GM19455 (cell line): ENCODE data around the gene HECTD3.
"Not testable (repeated sequence)": the region's sequence is repeated elsewhere in the genome, so short reads cannot be mapped to it uniquely, and the experiment has no call there.

ENCODE experiments used
- ATAC-seq: cut with Tn5 transposase; IDR thresholded peaks from one replicate; pipeline ENCODE4 v1.9.1; 2021; ENCODE audit not compliant: unreplicated experiment

The HECTD3 gene

GRCh38 chr1:44994309-44994898 lies 16.7 kb downstream of the HECTD3 start:
- ATAC-seq: no peak

DNA sequence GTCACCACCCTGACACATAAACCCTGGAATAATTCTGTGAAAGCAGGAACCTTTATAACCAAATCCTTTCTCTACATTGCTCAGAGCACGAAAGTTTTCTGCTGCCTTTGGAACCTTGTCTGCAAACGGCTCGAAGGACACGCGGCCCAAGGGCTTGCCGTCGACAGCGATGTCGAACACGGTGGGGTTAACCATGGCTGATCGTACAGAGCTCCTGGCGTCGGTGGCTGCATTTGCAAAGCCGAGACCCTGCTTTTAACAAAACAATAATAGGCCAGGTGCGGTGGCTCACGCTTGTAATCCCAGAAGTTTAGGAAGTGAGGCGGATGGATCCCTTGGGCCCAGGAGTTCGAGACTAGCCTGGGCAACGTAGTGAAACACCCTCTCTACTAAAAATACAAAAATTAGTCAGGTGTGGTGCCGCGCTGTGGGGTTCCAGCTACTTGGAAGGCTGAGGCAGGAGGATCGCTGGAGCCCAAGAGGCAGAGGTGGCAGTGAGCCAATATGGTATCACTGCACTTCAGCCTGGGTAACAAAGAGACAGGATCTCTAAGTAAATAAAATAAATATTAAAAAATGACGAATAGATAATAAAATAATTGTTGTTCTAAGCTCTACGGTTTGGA lies 22.5 kb downstream of the HECTD3 start:
- ATAC-seq: no peak

- ATAC-seq: peak; percentile 11
These were observed 25.3 kb downstream of the HECTD3 start for GRCh38 chr1:44985747-44986359.

DNA sequence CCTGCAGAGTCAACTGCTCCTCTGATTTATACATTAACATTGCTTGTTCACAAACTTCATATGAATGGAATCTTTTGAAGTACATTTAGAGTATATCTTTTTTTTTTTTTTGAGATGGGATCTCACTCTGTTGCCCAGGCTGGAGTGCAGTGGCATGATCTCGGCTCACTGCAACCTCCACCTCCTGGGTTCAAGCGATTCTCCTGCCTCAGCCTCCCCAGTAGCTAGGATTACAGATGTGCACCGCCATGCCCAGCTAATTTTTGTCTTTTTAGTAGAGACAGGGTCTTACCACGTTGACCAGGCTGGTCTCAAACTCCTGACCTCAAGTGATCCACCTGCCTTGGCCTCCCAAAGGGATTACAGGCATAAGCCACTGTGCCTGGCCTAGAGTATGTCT lies 33.8 kb downstream of the HECTD3 start:
- ATAC-seq: not testable (repeated sequence)

DNA sequence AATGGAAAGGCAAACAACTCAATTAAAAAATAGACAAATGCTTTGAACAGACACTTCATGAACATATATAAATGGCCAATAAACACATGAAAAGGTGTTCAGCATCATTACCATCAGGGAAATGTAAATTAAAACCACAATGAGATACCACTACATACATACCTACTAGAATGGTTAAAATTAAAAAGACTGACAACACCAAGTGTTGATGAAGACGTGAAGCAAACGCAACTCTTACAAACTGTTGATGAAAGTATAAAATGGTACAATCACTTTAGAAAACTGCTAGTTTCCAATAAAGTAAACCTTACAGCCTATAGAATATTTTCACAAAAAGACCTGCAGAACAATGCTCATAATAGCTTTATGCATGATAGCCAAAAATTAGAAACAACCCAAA lies 34.9 kb downstream of the HECTD3 start:
- ATAC-seq: no peak

DNA sequence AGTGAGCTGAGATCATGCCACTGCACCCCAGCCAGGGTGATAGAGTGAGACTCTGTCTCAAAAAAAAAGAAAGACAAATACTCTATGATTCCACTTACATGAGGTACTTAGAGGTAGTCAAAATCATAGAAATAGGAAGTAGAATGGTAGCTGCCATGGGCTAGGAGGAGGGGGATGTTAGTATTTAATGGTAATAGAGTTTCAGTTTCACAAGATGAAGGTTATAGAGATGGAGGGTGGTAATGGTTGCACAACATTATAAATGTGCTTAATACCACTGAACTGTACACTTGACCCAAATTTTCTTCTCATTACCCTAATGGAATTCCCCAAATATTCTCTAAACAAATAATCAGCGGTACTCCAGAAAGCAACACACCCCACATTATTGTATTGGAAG lies 37.5 kb downstream of the HECTD3 start:
- ATAC-seq: no peak

DNA sequence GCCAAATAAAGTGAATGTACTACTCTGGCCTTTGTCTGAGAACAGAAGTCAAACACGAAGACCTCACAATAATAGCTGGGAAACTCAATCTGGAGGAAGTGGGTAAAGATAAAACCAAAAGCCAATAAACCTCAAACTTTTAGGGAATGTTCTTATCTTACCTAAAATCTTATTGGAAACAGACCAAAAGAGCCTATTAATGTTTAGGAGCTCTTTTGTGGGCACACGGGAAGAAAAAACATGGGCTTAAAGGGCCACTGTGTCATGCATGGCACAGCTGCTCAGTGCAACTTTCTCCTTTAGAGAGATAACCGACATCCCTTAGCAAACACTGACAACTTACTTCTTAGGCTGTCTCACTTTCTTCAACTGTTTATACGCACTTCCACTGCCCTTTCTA lies 40.8 kb downstream of the HECTD3 start:
- no peak for ATAC-seq

DNA sequence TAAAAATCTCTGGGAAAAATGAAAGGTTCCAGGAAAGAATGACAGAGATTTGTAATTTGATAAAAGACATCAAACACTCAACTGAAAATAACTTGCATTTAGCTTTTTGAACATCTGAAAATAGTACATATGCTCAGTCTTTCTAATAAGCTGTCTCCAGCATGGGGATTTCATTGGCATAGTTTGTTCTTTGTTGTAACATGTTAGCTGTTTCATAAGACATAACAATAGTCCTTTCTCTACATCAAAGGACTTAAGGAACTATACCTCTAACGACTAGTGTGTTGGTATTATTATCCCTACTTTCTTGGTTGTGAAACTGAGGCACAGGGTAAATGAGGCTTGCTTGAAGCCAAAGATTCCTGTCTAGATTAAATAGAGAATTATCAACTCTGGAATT lies 46.7 kb downstream of the HECTD3 start:
- no peak for ATAC-seq

DNA sequence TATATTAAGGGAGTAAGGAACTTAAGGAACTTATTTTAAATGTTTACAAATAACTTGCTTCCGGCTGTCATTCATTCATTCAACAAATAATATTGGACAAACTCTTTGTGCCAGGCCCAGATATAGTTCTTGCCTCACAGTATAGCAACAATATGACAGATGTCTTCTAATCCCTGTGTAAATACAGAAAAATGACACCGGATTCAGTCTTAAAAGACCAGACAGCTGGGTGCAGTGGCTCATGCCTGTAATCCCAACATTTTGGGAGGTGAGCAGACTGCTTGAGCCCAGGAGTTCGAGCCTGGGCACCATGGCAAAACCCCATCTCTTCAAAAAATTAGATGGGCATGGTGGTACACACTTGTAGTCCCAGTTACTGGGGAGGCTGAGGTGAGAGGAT lies 48.4 kb downstream of the HECTD3 start:
- ATAC-seq: no peak

- ATAC-seq: not testable (repeated sequence)
These were observed 49.1 kb downstream of the HECTD3 start for GRCh38 chr1:44962022-44962421.

DNA sequence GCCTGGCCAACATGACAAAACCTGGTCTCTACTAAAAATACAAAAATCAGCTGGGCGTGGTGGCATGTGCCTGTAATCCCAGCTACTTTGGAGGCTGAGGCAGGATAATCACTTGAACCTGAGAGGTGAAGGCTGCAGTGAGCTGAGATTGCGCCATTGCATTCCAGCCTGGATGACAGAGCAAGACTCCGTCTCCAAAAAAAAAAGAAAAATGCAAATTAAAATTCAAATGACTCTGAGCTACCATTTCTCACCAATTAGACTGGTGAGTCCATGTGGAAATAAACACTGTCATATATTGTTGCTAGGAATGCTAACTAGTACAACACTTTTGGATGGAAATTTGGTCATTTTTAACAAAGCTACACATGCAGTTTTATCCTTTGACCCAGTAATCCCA lies 53.6 kb downstream of the HECTD3 start:
- not testable (repeated sequence) for ATAC-seq

GRCh38 chr1:44956077-44956476 lies 55.0 kb downstream of the HECTD3 start:
- not testable (repeated sequence) for ATAC-seq
